Measurements from ENCODE around the gene CYTH1. TPM values are rescaled to one million over a fixed set of nuclear protein-coding genes. Genes with fewer than 3 reads are reported as not detected.

CYTH1 gene
- total and polyA plus RNA-seq, 3 experiments from 2014 or later, result 115 to 279 (median 129) TPM

DNA sequence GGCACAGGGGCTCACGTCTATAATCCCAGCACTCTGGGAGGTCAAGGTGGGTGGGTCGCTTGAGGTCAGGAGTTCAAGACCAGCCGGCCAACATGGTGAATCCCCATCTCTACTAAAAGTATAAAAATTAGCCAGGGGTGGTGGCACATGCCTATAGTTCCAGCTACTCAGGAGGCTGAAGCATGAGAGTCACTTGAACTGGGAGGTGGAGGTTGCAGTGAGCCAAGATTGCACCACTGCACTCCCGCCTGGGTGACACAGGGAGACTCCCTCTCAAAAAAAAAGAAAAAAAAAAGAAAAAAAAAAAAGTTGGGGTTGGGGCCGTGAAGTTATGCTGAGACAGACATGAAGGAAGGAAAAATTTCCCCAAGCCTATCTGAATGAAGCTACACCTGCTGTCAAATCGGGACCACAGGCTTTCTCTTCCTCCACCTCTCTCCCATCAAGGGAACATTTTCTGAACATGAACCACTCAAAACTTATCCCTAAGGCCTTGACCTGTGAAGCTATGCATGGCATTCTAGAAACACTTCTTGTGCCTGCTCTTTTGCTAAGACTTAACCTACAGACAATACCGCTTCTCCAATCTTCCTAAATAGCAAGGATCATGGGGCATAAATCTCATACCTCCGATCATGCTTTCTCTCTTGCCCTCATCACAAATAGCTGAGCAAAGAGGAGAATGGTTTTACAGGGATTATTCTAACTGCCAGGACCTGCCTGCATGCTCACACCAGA is 88.6 kb downstream of the CYTH1 start:
- peaks cover 27 to 98% (median 47%) of the 10 kb centered on the region in 3 donors for H3K36me3 Mint-ChIP-seq
- Histone ChIP-seq H3K27me3 (ENCODE audit: insufficient read depth, low read length, poor library complexity, severe bottlenecking) (no peaks in the 10 kb centered on the region), H3K9me3 (ENCODE audit: low read length) (no peaks in the 10 kb centered on the region), H3K4me1 (ENCODE audit: insufficient read depth, low read length) (no peaks in the 10 kb centered on the region), H3K36me3 (ENCODE audit: insufficient read depth, low read length) (peaks cover 79% of the 10 kb centered on the region), H3K27ac (ENCODE audit: low read depth, low read length) (no peak overlapping the region), H3K4me3 (ENCODE audit: low read length) (no peak overlapping the region)
- H3K4me3 Mint-ChIP-seq, result peak overlapping the region in 2 of 7 donors; percentile 20 to 64
- peak overlapping the region in 4 of 8 donors; percentile 12 to 86 (median 64) for H3K27ac Mint-ChIP-seq
- H3K9me3 Mint-ChIP-seq, result no peaks in the 10 kb centered on the region
- peaks cover 15 to 23% (median 15%) of the 10 kb centered on the region in 3 donors for H3K4me1 Mint-ChIP-seq
- H3K27me3 Mint-ChIP-seq, result no peaks in the 10 kb centered on the region
- ChIA-PET POLR2A (interaction anchor here (0.6 kb wide), 1 partner anchor 112 kb away, joined by 3 read pairs; no protein-coding TSS in a partner anchor), CTCF (no interaction called here)
- DNase-seq, result no peak

DNA sequence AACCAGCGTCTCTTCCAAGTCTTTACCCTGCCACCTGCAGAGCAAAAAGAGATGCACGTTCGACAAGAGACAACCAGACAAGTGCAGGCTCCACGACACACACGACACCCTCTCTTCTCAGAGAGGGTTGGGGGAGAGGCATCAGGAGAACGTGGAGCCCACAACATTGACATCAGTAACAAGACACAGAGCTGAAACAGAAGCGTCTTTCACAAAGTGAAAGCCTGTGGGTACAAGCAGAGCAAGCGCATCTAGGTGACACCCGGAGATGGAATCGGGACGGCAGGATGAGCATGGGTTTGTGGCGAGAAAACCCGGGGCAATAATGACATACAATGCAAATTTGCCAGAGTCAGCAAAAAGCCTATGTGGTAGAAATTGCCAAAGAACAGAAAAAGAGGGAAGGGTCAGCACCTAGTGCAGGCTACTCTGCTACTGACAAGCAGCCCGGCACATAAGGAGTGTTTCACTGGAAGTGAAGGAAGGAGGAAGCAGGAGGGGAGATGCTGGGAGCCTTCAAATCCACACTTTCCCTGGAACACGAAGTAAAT is 89.5 kb downstream of the CYTH1 start:
- H3K9me3 Mint-ChIP-seq, result no peaks in the 10 kb centered on the region
- H3K36me3 ChIP-seq (ENCODE audit: insufficient read depth, low read length), result peaks cover 79% of the 10 kb centered on the region
- H3K9me3 ChIP-seq (ENCODE audit: low read length), result no peaks in the 10 kb centered on the region
- CTCF ChIA-PET, result no interaction called here
- H3K4me3 ChIP-seq (ENCODE audit: low read length), result no peak overlapping the region
- peak overlapping the region in 3 of 8 donors; percentile 25 to 86 (median 77) for H3K27ac Mint-ChIP-seq
- POLR2A ChIA-PET, result no interaction called here
- H3K27me3 ChIP-seq (ENCODE audit: insufficient read depth, low read length, poor library complexity, severe bottlenecking), result no peaks in the 10 kb centered on the region
- DNase-seq, result no peak
- no peak overlapping the region for H3K4me3 Mint-ChIP-seq
- H3K4me1 Mint-ChIP-seq, result peaks cover 13 to 23% (median 15%) of the 10 kb centered on the region in 3 donors
- no peaks in the 10 kb centered on the region for H3K27me3 Mint-ChIP-seq
- H3K27ac ChIP-seq (ENCODE audit: low read depth, low read length), result no peak overlapping the region
- H3K36me3 Mint-ChIP-seq, result peaks cover 21 to 98% (median 48%) of the 10 kb centered on the region in 3 donors
- H3K4me1 ChIP-seq (ENCODE audit: insufficient read depth, low read length), result no peaks in the 10 kb centered on the region

DNA sequence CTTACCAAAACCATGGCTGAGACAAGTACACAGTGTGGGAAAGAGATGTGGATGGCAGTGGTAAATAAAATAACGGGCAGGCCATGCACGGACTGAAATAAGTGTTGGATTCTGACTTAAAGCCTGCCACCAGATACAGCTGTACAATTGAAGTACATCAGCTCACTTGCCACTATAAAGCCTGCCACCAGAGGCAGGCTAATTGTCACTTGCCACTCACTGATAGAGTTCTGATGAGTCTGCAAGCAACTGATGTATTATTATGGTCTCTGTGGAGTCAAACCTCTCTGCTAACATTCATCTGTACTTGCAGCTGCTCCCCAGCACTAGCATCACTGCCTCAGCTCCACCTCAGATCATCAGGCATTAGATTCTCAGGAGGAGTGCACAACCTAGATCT is 93.0 kb downstream of the CYTH1 start:
- Histone ChIP-seq H3K27me3 (ENCODE audit: insufficient read depth, low read length, poor library complexity, severe bottlenecking) (no peaks in the 10 kb centered on the region), H3K4me3 (ENCODE audit: low read length) (no peak overlapping the region), H3K36me3 (ENCODE audit: insufficient read depth, low read length) (peaks cover 63% of the 10 kb centered on the region), H3K4me1 (ENCODE audit: insufficient read depth, low read length) (no peaks in the 10 kb centered on the region), H3K9me3 (ENCODE audit: low read length) (no peaks in the 10 kb centered on the region), H3K27ac (ENCODE audit: low read depth, low read length) (no peak overlapping the region)
- ChIA-PET CTCF (interaction anchor here (0.6 to 1.0 kb wide), 3 partner anchors 9 to 155 kb away, joined by 3 read pairs; no protein-coding TSS in a partner anchor), POLR2A (no interaction called here)
- Mint-ChIP-seq H3K9me3 (no peaks in the 10 kb centered on the region), H3K4me1 (peaks cover 6 to 13% (median 12%) of the 10 kb centered on the region in 3 donors), H3K27me3 (no peaks in the 10 kb centered on the region), H3K27ac (peak overlapping the region in 4 of 8 donors; percentile 19 to 44 (median 32)), H3K4me3 (no peak overlapping the region), H3K36me3 (peaks cover 4 to 88% (median 30%) of the 10 kb centered on the region in 3 donors)
- no peak for DNase-seq

DNA sequence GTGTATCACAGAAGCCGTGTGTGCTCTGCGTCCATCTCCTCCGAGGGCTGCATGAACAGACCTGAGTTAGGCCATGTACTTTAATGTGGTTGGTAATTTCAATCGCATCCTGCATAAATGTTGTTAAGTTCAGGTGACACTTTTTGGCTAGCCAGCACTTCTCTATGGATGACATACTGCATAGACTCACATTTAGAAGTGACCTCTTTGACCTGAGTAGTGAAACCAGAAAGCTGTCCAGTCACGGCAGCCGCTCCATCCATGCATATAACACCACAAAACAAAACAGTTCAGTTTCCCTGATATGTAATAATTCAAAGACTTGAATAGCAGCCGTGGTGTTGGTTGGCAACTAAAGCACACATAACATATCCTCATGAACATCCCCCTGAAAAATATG is 94.1 kb downstream of the CYTH1 start:
- Histone ChIP-seq H3K36me3 (ENCODE audit: insufficient read depth, low read length) (peaks cover 71% of the 10 kb centered on the region), H3K27me3 (ENCODE audit: insufficient read depth, low read length, poor library complexity, severe bottlenecking) (no peaks in the 10 kb centered on the region), H3K4me3 (ENCODE audit: low read length) (no peak overlapping the region), H3K27ac (ENCODE audit: low read depth, low read length) (no peak overlapping the region), H3K4me1 (ENCODE audit: insufficient read depth, low read length) (no peaks in the 10 kb centered on the region), H3K9me3 (ENCODE audit: low read length) (no peaks in the 10 kb centered on the region)
- ChIA-PET POLR2A (no interaction called here), CTCF (no interaction called here)
- H3K4me3 Mint-ChIP-seq, result no peak overlapping the region
- no peaks in the 10 kb centered on the region for H3K27me3 Mint-ChIP-seq
- H3K27ac Mint-ChIP-seq, result peak overlapping the region in 5 of 8 donors; percentile 33 to 64 (median 54)
- no peaks in the 10 kb centered on the region for H3K9me3 Mint-ChIP-seq
- peaks cover 6 to 10% (median 9%) of the 10 kb centered on the region in 3 donors for H3K4me1 Mint-ChIP-seq
- peaks cover 4 to 87% (median 25%) of the 10 kb centered on the region in 3 donors for H3K36me3 Mint-ChIP-seq
- no peak for DNase-seq

DNA sequence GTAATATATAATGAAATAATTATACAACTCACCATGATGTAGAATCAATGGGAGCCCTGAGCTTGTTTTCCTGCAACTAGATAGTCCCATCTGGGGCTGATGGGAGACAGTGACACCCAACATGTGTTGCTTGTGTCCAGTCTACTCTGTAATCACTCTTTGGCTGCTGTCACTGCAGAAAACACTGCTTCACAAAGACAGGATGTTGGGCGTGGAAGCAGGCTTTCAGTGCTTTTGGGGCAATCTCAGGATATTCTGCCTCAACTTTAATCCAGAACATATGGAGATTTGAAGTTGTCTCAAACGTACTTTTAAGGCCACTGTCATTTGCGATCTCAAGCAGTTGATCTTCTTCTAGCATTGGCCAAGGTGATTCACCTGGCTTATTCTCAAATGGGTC is 94.9 kb downstream of the CYTH1 start:
- H3K4me3 ChIP-seq (ENCODE audit: low read length), result no peak overlapping the region
- H3K4me1 ChIP-seq (ENCODE audit: insufficient read depth, low read length), result no peaks in the 10 kb centered on the region
- ChIA-PET CTCF (no interaction called here), POLR2A (no interaction called here)
- Mint-ChIP-seq H3K4me3 (no peak overlapping the region), H3K27ac (peak overlapping the region in 4 of 8 donors; percentile 23 to 81 (median 48)), H3K27me3 (no peaks in the 10 kb centered on the region), H3K4me1 (peaks cover 4 to 10% (median 7%) of the 10 kb centered on the region in 3 donors), H3K9me3 (no peaks in the 10 kb centered on the region), H3K36me3 (peaks cover 6 to 87% (median 20%) of the 10 kb centered on the region in 3 donors)
- H3K9me3 ChIP-seq (ENCODE audit: low read length), result no peaks in the 10 kb centered on the region
- no peak overlapping the region for H3K27ac ChIP-seq (ENCODE audit: low read depth, low read length)
- peaks cover 68% of the 10 kb centered on the region for H3K36me3 ChIP-seq (ENCODE audit: insufficient read depth, low read length)
- no peaks in the 10 kb centered on the region for H3K27me3 ChIP-seq (ENCODE audit: insufficient read depth, low read length, poor library complexity, severe bottlenecking)
- DNase-seq, result no peak

DNA sequence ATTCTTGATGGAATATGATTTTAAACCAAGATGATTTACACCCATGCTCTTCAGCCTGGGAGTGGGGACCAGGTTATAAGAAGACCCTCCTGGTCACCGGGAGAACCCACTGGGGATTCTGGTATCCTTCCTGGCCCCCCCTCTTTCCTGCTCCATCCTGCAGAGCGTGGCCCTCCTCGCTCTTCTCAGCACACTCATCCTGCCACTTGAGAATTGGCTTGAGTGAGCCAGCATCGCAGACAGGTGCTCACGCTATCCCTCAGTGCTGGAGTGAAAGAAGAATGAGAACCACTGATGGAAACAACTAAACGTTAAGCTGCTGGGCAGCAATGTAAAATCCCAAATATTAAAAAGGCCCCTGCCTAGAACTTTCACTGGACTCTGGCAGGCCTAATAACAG is 98.0 kb downstream of the CYTH1 start:
- POLR2A ChIA-PET, result no interaction called here
- peak overlapping the region in 1 of 8 donors; percentile 87 for H3K27ac Mint-ChIP-seq
- DNase-seq, result no peak
- peak overlapping the region in 1 of 7 donors; percentile 63 for H3K4me3 Mint-ChIP-seq
- H3K4me3 ChIP-seq (ENCODE audit: low read length), result no peak overlapping the region
- no peaks in the 10 kb centered on the region for H3K4me1 ChIP-seq (ENCODE audit: insufficient read depth, low read length)
- peaks cover 6 to 88% (median 27%) of the 10 kb centered on the region in 3 donors for H3K36me3 Mint-ChIP-seq
- H3K27ac ChIP-seq (ENCODE audit: low read depth, low read length), result no peak overlapping the region
- H3K27me3 Mint-ChIP-seq, result no peaks in the 10 kb centered on the region
- peaks cover 0 to 5% (median 2%) of the 10 kb centered on the region in 3 donors for H3K4me1 Mint-ChIP-seq
- H3K27me3 ChIP-seq (ENCODE audit: insufficient read depth, low read length, poor library complexity, severe bottlenecking), result no peaks in the 10 kb centered on the region
- no peaks in the 10 kb centered on the region for H3K9me3 ChIP-seq (ENCODE audit: low read length)
- H3K36me3 ChIP-seq (ENCODE audit: insufficient read depth, low read length), result peaks cover 69% of the 10 kb centered on the region
- no peaks in the 10 kb centered on the region for H3K9me3 Mint-ChIP-seq
- CTCF ChIA-PET, result no interaction called here

DNA sequence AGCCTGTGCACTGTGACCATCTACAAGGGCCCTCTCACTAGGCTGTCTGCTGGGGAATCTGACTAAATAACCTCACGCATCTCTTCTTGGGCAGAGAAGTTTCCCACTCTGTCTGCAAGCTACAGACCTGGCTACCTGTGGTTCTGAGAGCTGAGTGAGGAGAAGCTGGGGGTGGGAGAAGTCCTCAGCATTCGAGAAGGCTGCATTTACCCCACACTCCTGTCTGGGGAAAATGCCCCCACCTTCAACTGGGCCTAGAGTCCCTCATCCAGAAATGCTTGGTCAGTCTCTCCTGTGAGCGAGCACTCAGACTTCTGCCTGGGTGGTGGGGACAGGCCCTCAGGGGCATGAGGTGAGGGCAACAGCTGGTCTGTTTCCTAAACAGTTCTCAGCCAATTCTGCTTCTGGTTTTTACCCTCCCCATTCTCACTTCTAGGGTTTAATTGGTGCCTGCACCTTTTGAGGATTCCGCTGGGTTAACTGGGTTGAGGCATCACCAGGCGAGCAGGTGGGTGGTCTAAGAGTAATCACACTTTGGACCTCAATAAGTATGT is 98.6 kb downstream of the CYTH1 start:
- no peaks in the 10 kb centered on the region for H3K9me3 Mint-ChIP-seq
- peaks cover 6 to 88% (median 27%) of the 10 kb centered on the region in 3 donors for H3K36me3 Mint-ChIP-seq
- POLR2A ChIA-PET, result no interaction called here
- Histone ChIP-seq H3K27me3 (ENCODE audit: insufficient read depth, low read length, poor library complexity, severe bottlenecking) (no peaks in the 10 kb centered on the region), H3K27ac (ENCODE audit: low read depth, low read length) (no peak overlapping the region), H3K4me1 (ENCODE audit: insufficient read depth, low read length) (no peaks in the 10 kb centered on the region), H3K9me3 (ENCODE audit: low read length) (no peaks in the 10 kb centered on the region), H3K36me3 (ENCODE audit: insufficient read depth, low read length) (peaks cover 69% of the 10 kb centered on the region), H3K4me3 (ENCODE audit: low read length) (no peak overlapping the region)
- peak overlapping the region in 2 of 8 donors; percentile 29 to 76 for H3K27ac Mint-ChIP-seq
- H3K27me3 Mint-ChIP-seq, result no peaks in the 10 kb centered on the region
- CTCF ChIA-PET, result interaction anchor here (0.9 kb wide), 1 partner anchor 26 kb away, joined by 3 read pairs; no protein-coding TSS in a partner anchor
- peaks cover 0 to 5% (median 0%) of the 10 kb centered on the region in 3 donors for H3K4me1 Mint-ChIP-seq
- H3K4me3 Mint-ChIP-seq, result no peak overlapping the region
- DNase-seq, result no peak

DNA sequence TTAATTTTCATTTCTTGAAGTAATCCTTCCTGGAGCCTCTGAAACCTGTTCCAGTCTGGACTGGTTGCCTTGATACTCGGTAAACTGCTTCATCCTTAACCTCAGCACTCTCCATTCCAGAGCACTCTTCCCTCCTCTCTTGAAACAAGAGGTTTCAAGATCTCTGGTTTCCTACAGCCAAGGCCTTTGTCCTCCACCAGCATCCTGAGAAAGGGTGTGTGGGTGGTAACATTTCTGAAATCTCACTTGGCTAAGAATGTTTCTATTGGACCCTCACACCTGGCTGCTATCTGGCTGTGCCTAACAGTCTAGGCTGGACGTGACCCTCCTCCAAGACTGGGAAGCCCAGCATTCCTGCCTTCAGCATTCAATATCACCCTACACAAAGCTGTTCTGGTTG is 99.7 kb downstream of the CYTH1 start:
- Mint-ChIP-seq H3K4me3 (no peak overlapping the region), H3K4me1 (peaks cover 0 to 5% (median 0%) of the 10 kb centered on the region in 3 donors), H3K36me3 (peaks cover 6 to 87% (median 24%) of the 10 kb centered on the region in 3 donors), H3K27me3 (no peaks in the 10 kb centered on the region), H3K27ac (peak overlapping the region in 6 of 8 donors; percentile 4 to 90 (median 57)), H3K9me3 (no peaks in the 10 kb centered on the region)
- H3K4me1 ChIP-seq (ENCODE audit: insufficient read depth, low read length), result no peaks in the 10 kb centered on the region
- POLR2A ChIA-PET, result no interaction called here
- H3K27me3 ChIP-seq (ENCODE audit: insufficient read depth, low read length, poor library complexity, severe bottlenecking), result no peaks in the 10 kb centered on the region
- H3K27ac ChIP-seq (ENCODE audit: low read depth, low read length), result no peak overlapping the region
- DNase-seq, result no peak
- peaks cover 68% of the 10 kb centered on the region for H3K36me3 ChIP-seq (ENCODE audit: insufficient read depth, low read length)
- H3K4me3 ChIP-seq (ENCODE audit: low read length), result no peak overlapping the region
- H3K9me3 ChIP-seq (ENCODE audit: low read length), result no peaks in the 10 kb centered on the region
- CTCF ChIA-PET, result no interaction called here
